Thoracic aorta (tissue), 2 donors: Measurements from ENCODE around the gene ACBD7. TPM values are rescaled to one million over a fixed set of nuclear protein-coding genes. Genes with fewer than 3 reads are reported as not detected.

ENCODE experiments used
- ATAC-seq: fragments of 150-250 bp; one replicate; pipeline ENCODE4 v1.8.0; 2017; ENCODE audit warnings: low read depth; ENCODE audit not compliant: insufficient number of reproducible peaks, low FRiP score
- DNase-seq: peaks from one replicate; pipeline ENCODE4 v3.0.0-alpha.2; 2020; ENCODE audit warnings: low spot score
- H3K27ac ChIP-seq, 2 donors: fragments of 200-600 bp; sonication (generic); 1 replicate in 1 of 2; 2 replicates in 1 of 2; pipeline ENCODE4 v1.5.1; 2016; ENCODE audit warnings: mild to moderate bottlenecking in 2 of 2, moderate library complexity in 2 of 2
- H3K27me3 ChIP-seq: fragments of 200-600 bp; sonication (generic); replicated peaks from 2 replicates; pipeline ENCODE4 v1.6.0; 2016; ENCODE audit warnings: mild to moderate bottlenecking; ENCODE audit not compliant: insufficient read depth
- H3K36me3 ChIP-seq: fragments of 200-600 bp; sonication (generic); one replicate; pipeline ENCODE4 v1.5.1; 2016
- H3K4me1 ChIP-seq, 2 donors: fragments of 200-600 bp; sonication (generic); 1 replicate in 1 of 2; 2 replicates in 1 of 2; pipeline versions ENCODE4 v1.5.1 to v1.6.0; 2016; ENCODE audit warnings: low read depth in 2 of 2, mild to moderate bottlenecking in 1 of 2; ENCODE audit not compliant: control insufficient read depth in 1 of 2
- H3K4me3 ChIP-seq: fragments of 200-600 bp; sonication (generic); 2 replicates; pipeline ENCODE4 v1.5.1; 2016; ENCODE audit warnings: mild to moderate bottlenecking
- H3K9me3 ChIP-seq: fragments of 200-600 bp; sonication (generic); 2 replicates; pipeline ENCODE4 v1.5.1; 2016
- CTCF ChIP-seq: fragments of 200-600 bp; sonication (generic); IDR thresholded peaks from one replicate; pipeline ENCODE4 v1.5.1; 2019; ENCODE audit warnings: antibody characterized with exemption
- total RNA-seq, 2 donors: library from RNA; depleted of rRNA; stranded (reverse); fragments of >200 nt; gene quantifications; one replicate each; pipeline versions ENCODE4 v1.1.0 to v1.2.3, GENCODE V29; 2016

ACBD7 gene
- under 1 TPM; 0.41 to 0.63 TPM for total RNA-seq

GRCh38 chr10:15088428-15089261 lies at the start of gene ACBD7:
Gene ACBD7 (minus strand): TSS chr10:15088776. CDS start chr10:15088728, 48 bp downstream.
- DNase-seq (peak; percentile 27), ATAC-seq (peak; percentile 78)
- Histone ChIP-seq H3K36me3 (no peaks in the 10 kb centered on the region), H3K27ac (no peak within 1 kb of the TSS), H3K4me3 (peak within 1 kb of the TSS; percentile 84), H3K27me3 (no peaks in the 10 kb centered on the region), H3K9me3 (no peaks in the 10 kb centered on the region), H3K4me1 (peaks cover 3 to 18% of the 10 kb centered on the region in 2 donors)
- peak; percentile 85 for TF ChIP-seq CTCF

- Histone ChIP-seq H3K36me3 (peaks cover 21% of the 10 kb centered on the region), H3K4me1 (peaks cover 0 to 18% of the 10 kb centered on the region in 2 donors), H3K4me3 (no peak overlapping the region), H3K9me3 (no peaks in the 10 kb centered on the region), H3K27ac (no peak overlapping the region), H3K27me3 (no peaks in the 10 kb centered on the region)
- DNase-seq (no peak), ATAC-seq (no peak)
- no peak for TF ChIP-seq CTCF
These were observed 49.1 kb upstream of the ACBD7 start for GRCh38 chr10:15137636-15138035.

GRCh38 chr10:15137036-15137359 lies 48.4 kb upstream of the ACBD7 start:
- DNase-seq, result no peak
- Histone ChIP-seq H3K27ac (no peak overlapping the region), H3K27me3 (no peaks in the 10 kb centered on the region), H3K36me3 (peaks cover 25% of the 10 kb centered on the region), H3K4me3 (no peak overlapping the region), H3K9me3 (no peaks in the 10 kb centered on the region), H3K4me1 (peaks cover 0 to 12% of the 10 kb centered on the region in 2 donors)
- no peak for TF ChIP-seq CTCF
- no peak for ATAC-seq

- H3K36me3 ChIP-seq, result peaks cover 30% of the 10 kb centered on the region
These were observed 47.8 kb upstream of the ACBD7 start for GRCh38 chr10:15136129-15137035.

More at GRCh38 chr10:15136129-15137035, 47.8 kb upstream of the ACBD7 start:
- no peak for ATAC-seq
- no peak for DNase-seq
- H3K4me1 ChIP-seq, result peaks cover 0 to 6% of the 10 kb centered on the region in 2 donors
- H3K4me3 ChIP-seq, result no peak overlapping the region
- H3K27me3 ChIP-seq, result no peaks in the 10 kb centered on the region
- no peak for TF ChIP-seq CTCF
- H3K27ac ChIP-seq, result no peak overlapping the region
- no peaks in the 10 kb centered on the region for H3K9me3 ChIP-seq
